K562 (cell line): ENCODE measurements around the gene EVI5L. TPM values are rescaled to one million over a fixed set of nuclear protein-coding genes. Genes with fewer than 3 reads are reported as not detected.

Source experiments
- ATAC-seq: fragments of 200-7000 bp; cut with Tn5 transposase; 3 replicates; pipeline ENCODE4 v1.9.1; 2020; ENCODE audit warnings: moderate library complexity
- BruUV-seq: library from RNA; stranded (reverse); fragments of 400-500 nt; replicated peaks from 2 replicates; lab custom pipeline; 2021; lab: Mats Ljungman, UMichigan
- CTCF ChIA-PET: fragments of 300-600 bp; formaldehyde crosslinking; extraction: SDS; loops from one replicate; lab custom pipeline; 2021; ENCODE audit warnings: low intra/inter-chr PET ratio; lab: Yijun Ruan, JAX
- POLR2A ChIA-PET: fragments of 300-600, 350-650 bp; sonication (Branson Sonifier 250); formaldehyde crosslinking; extraction: SDS; loops from one replicate; lab custom pipeline; 2021; ENCODE audit warnings: antibody characterized with exemption, inconsistent platforms; lab: Yijun Ruan, JAX
- DNase-seq, 4 experiments: peaks; one replicate each; pipeline versions ENCODE4 v3.0.0 to v3.0.0-alpha.2; 2011 to 2018; ENCODE audit warnings: low spot score in 3 of 4, mixed read lengths in 3 of 4; ENCODE audit errors: extremely low read depth in 1 of 4
- FAIRE-seq: peaks from 2 replicates; lab custom pipeline; 2011; peaks lifted over from hg19 to GRCh38; lab: Jason Lieb, UNC
- H2AFZ ChIP-seq: 2 replicates; pipeline ENCODE4 v1.6.0; 2011; ENCODE audit warnings: low read depth, low read length, control low read depth, inconsistent platforms
- H3K27ac ChIP-seq: fragments of 200-600 bp; 3 replicates; pipeline ENCODE4 v1.8.0; 2011; ENCODE audit warnings: low read depth, mild to moderate bottlenecking, control low read depth, inconsistent platforms, low read length, moderate library complexity, mixed read lengths; ENCODE audit errors: extremely low read depth
- H3K27me3 ChIP-seq, 2 experiments: fragments of 300-600 bp in 1 of 2; 2 replicates in 1 of 2; 3 replicates in 1 of 2; pipeline versions ENCODE4 v1.6.0 to v1.8.0; 2011; ENCODE audit warnings: inconsistent platforms in 2 of 2, low read length in 2 of 2, mild to moderate bottlenecking in 1 of 2, mixed read lengths in 1 of 2, moderate library complexity in 1 of 2; ENCODE audit not compliant: control insufficient read depth in 2 of 2, insufficient read depth in 2 of 2
- H3K36me3 ChIP-seq: fragments of 300-600 bp; 3 replicates; pipeline ENCODE4 v1.8.0; 2011; ENCODE audit warnings: mild to moderate bottlenecking, low read length, inconsistent platforms; ENCODE audit not compliant: control insufficient read depth, insufficient read depth
- H3K4me1 ChIP-seq, 2 experiments: fragments of 200-600 bp in 1 of 2; replicated peaks in 1 of 2; 2 replicates in 1 of 2; 3 replicates in 1 of 2; pipeline versions ENCODE4 v1.5.1 to v1.8.0; 2011; ENCODE audit warnings: inconsistent platforms in 2 of 2, low read length in 2 of 2, mild to moderate bottlenecking in 1 of 2, mixed read lengths in 1 of 2, moderate library complexity in 1 of 2; ENCODE audit not compliant: control insufficient read depth in 2 of 2, insufficient read depth in 2 of 2
- H3K4me2 ChIP-seq: 2 replicates; pipeline ENCODE4 v1.6.1; 2011; ENCODE audit warnings: low read length, control low read depth, inconsistent platforms, mixed read lengths; ENCODE audit not compliant: insufficient read depth
- H3K4me3 ChIP-seq: fragments of 200-600 bp; sonication (generic), shearing (Covaris generic); 2 replicates; pipeline ENCODE4 v1.5.1; 2016; ENCODE audit warnings: control low read depth, inconsistent platforms
- H3K79me2 ChIP-seq: fragments of 200-600 bp; 3 replicates; pipeline ENCODE4 v1.8.0; 2011; ENCODE audit warnings: low read length, inconsistent platforms; ENCODE audit not compliant: control insufficient read depth, insufficient read depth
- H3K9ac ChIP-seq, 2 experiments: 2 replicates each; pipeline versions ENCODE4 v1.6.0 to v1.6.1; 2011; ENCODE audit warnings: low read depth in 2 of 2, low read length in 2 of 2, control low read depth in 1 of 2, inconsistent platforms in 1 of 2, mild to moderate bottlenecking in 1 of 2, mixed read lengths in 1 of 2; ENCODE audit not compliant: insufficient read depth in 1 of 2
- H3K9me1 ChIP-seq: one replicate; pipeline ENCODE4 v1.6.0; 2011; ENCODE audit warnings: inconsistent platforms, mild to moderate bottlenecking, low read length, moderate library complexity; ENCODE audit not compliant: control insufficient read depth, insufficient read depth
- H3K9me3 ChIP-seq: replicated peaks from 2 replicates; pipeline ENCODE4 v1.5.1; 2011; ENCODE audit warnings: low read depth, low read length, inconsistent platforms; ENCODE audit not compliant: control insufficient read depth, insufficient read depth
- H4K20me1 ChIP-seq: replicated peaks from 2 replicates; pipeline ENCODE4 v1.6.1; 2011; ENCODE audit warnings: low read length, inconsistent platforms, mixed read lengths; ENCODE audit not compliant: control insufficient read depth, insufficient read depth
- BCOR ChIP-seq: fragments of 450-650 bp; IDR thresholded peaks from 2 replicates; pipeline ENCODE4 v1.6.1; 2016
- BHLHE40 ChIP-seq: IDR thresholded peaks from 2 replicates; pipeline ENCODE4 v1.6.1; 2011; ENCODE audit warnings: low read length, improper control_type of control experiment
- CBFA2T3 ChIP-seq: fragments of 450-650 bp; IDR thresholded peaks from 2 replicates; pipeline ENCODE4 v1.6.1; 2017
- CBX1 ChIP-seq: sonication (generic); IDR thresholded peaks from 2 replicates; pipeline ENCODE4 v1.6.1; 2016; ENCODE audit warnings: antibody characterized with exemption, low read depth, mild to moderate bottlenecking
- ELF4 ChIP-seq: fragments of 450-650 bp; formaldehyde crosslinking; IDR thresholded peaks from 2 replicates; pipeline ENCODE4 v1.4.0; 2022; ENCODE audit warnings: missing genetic modification characterization
- HEY1 ChIP-seq: fragments of 250-450 bp; sonication (Bioruptor Pico); IDR thresholded peaks from 2 replicates; pipeline ENCODE4 v1.5.0; 2020; ENCODE audit warnings: mild to moderate bottlenecking, moderate library complexity, borderline replicate concordance
- JUND ChIP-seq, 2 experiments: IDR thresholded peaks; 2 replicates in 1 of 2; 3 replicates in 1 of 2; pipeline ENCODE4 v1.6.1; 2011; ENCODE audit warnings: borderline replicate concordance in 2 of 2, low read depth in 2 of 2, low read length in 2 of 2, improper control_type of control experiment in 1 of 2, missing biosample characterization in 1 of 2, missing genetic modification characterization in 1 of 2, missing genetic modification reagents in 1 of 2
- L3MBTL2 ChIP-seq: fragments of 450-650 bp; IDR thresholded peaks from 2 replicates; pipeline ENCODE4 v1.6.1; 2016; ENCODE audit warnings: mild to moderate bottlenecking, moderate library complexity
- MAX ChIP-seq: sonication (generic); formaldehyde crosslinking; IDR thresholded peaks from 2 replicates; pipeline ENCODE4 v1.9.0; 2022; ENCODE audit warnings: mild to moderate bottlenecking, missing genetic modification reagents
- MBD2 ChIP-seq: sonication (generic); IDR thresholded peaks from 2 replicates; pipeline ENCODE4 v1.6.1; 2016; ENCODE audit warnings: low read depth, borderline replicate concordance
- POLR2A ChIP-seq: fragments of 450-650 bp; conservative IDR thresholded peaks from 2 replicates; pipeline ENCODE4 v1.6.1; 2016
- SETDB1 ChIP-seq: IDR thresholded peaks from one replicate; pipeline ENCODE4 v1.6.1; 2012; ENCODE audit warnings: low read length, control low read depth, inconsistent platforms
- SMC3 ChIP-seq: conservative IDR thresholded peaks from 2 replicates; pipeline ENCODE4 v1.6.1; 2011; ENCODE audit warnings: low read depth, low read length, improper control_type of control experiment; ENCODE audit not compliant: insufficient read depth
- SREBF1 ChIP-seq: fragments of 150-350 bp; IDR thresholded peaks from 2 replicates; pipeline ENCODE4 v1.6.1; 2014; ENCODE audit warnings: antibody characterized with exemption, low read depth, low read length, borderline replicate concordance
- TCF3 ChIP-seq: sonication (generic); formaldehyde crosslinking; IDR thresholded peaks from 2 replicates; pipeline ENCODE4 v1.4.0; 2020; ENCODE audit warnings: mild to moderate bottlenecking, missing genetic modification reagents
- TEAD1 ChIP-seq, 2 experiments: fragments of 450-650 bp in 1 of 2; sonication (generic) in 1 of 2; formaldehyde crosslinking; IDR thresholded peaks; 2 replicates each; pipeline versions ENCODE4 v1.4.0 to v1.8.0; 2020 to 2022; ENCODE audit warnings: mild to moderate bottlenecking in 2 of 2, missing genetic modification reagents in 1 of 2
- TEAD4 ChIP-seq, 2 experiments: sonication (generic) in 1 of 2; formaldehyde crosslinking in 1 of 2; IDR thresholded peaks; 2 replicates each; pipeline versions ENCODE4 v1.6.1 to v1.8.0; 2012 to 2022; ENCODE audit warnings: borderline replicate concordance in 1 of 2, inconsistent platforms in 1 of 2, low read length in 1 of 2, mild to moderate bottlenecking in 1 of 2, missing genetic modification reagents in 1 of 2
- ZBTB7A ChIP-seq: IDR thresholded peaks from 2 replicates; pipeline ENCODE4 v1.6.1; 2011; ENCODE audit warnings: low read depth, mild to moderate bottlenecking, low read length, moderate library complexity, borderline replicate concordance; ENCODE audit not compliant: control insufficient read depth
- ZNF146 ChIP-seq: IDR thresholded peaks from one replicate; pipeline ENCODE4 v1.6.1; 2018; ENCODE audit warnings: missing compliant biosample characterization; ENCODE audit not compliant: unreplicated experiment
- WGBS: fragments of 100-300 bp; shearing (Covaris generic); methylation state at CpG from one replicate; pipeline ENCODE4 v1.1.6; 2016; ENCODE audit warnings: low coverage, mixed read lengths; ENCODE audit not compliant: insufficient coverage; ENCODE audit errors: missing lambda C conversion rate; 5-methylcytosine and 5-hydroxymethylcytosine counted together
- in situ Hi-C: fragments of 300-500 bp; cut with MboI; formaldehyde crosslinking; loops from 4 replicates; pipeline ENCODE4 v1.15.0; 2018; ENCODE audit warnings: inconsistent platforms, mixed read lengths
- intact Hi-C: fragments of 100-400 bp; cut with micrococcal nuclease; formaldehyde crosslinking; loops from 2 replicates; pipeline ENCODE4 v1.14.2; 2022
- polyA plus RNA-seq, 8 experiments: library from polyadenylated mRNA; depleted of rRNA in 4 of 8; stranded (reverse) in 5 of 8; unstranded in 3 of 8; fragments of >200 nt; fragmentation: Nextera tagmentation in 2 of 8; fragmentation: Illumina TruSeq in 1 of 8; extraction: Ambion mirVana in 2 of 8; extraction: Trizol in 1 of 8; gene quantifications; 2 replicates each; pipeline versions ENCODE4 v1.2.1 to v1.2.3, GENCODE V29; 2011 to 2014; ENCODE audit warnings: inconsistent platforms in 1 of 8, missing spikeins in 1 of 8
- total RNA-seq, 7 experiments: library from RNA; depleted of rRNA in 6 of 7; stranded (reverse); fragments of >200 nt in 6 of 7; fragmentation: Illumina TruSeq in 2 of 7; extraction: Trizol in 2 of 7; gene quantifications; 2 replicates each; pipeline versions ENCODE4 v1.2.1 to v1.2.3, GENCODE V29; 2011 to 2021; ENCODE audit warnings: low replicate concordance in 1 of 7
- TF ChIP-seq, protein P1 (sequence below): sonication (generic); formaldehyde crosslinking; IDR thresholded peaks from 2 replicates; pipeline ENCODE4 v1.8.0; 2022; ENCODE audit warnings: missing genetic modification reagents, mild to moderate bottlenecking, moderate library complexity, borderline replicate concordance

EVI5L gene
- total and polyA plus RNA-seq, 9 of the 15 experiments (the other 6 are each of a cell fraction or from before 2014, with no cell fraction given): 0.69 to 1.8 (median 1.2) TPM; not detected in 2

GRCh38 chr19:7867092-7867844, 37.2 kb downstream of the EVI5L start (continued):
- TF ChIP-seq ZNF146: no peak
- no peak for TF ChIP-seq SREBF1

DNA sequence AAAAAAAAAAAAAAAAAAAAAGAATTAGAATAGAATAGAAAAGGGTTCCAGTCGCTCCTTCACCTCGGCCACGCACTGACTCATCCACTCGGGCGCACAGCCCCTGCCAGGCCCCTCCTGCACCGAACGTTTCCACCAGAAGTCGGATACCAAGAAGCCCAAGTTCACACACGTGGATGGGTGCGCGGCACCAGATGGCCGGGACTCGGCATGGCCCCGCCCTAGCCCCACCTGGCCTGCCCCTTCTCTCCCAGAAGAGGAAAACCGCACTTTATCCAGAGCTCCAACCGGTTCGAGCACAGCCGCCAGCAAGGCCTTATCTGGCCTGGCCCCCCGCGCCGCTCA, 38.3 kb downstream of the EVI5L start:
- no TSS peak for BruUV-seq
- Histone ChIP-seq H3K9me1 (no peaks in the 10 kb centered on the region), H3K4me2 (peak overlapping the region; percentile 83), H4K20me1 (peaks cover 13% of the 10 kb centered on the region), H3K36me3 (no peaks in the 10 kb centered on the region), H3K27ac (peak overlapping the region; percentile 71; the same call in 2 of the 3 replicates), H3K9me3 (no peaks in the 10 kb centered on the region), H3K4me1 (peaks cover 15 to 89% of the 10 kb centered on the region in 2 experiments; a peak in 4 of 5 replicates), H3K9ac (peak overlapping the region in 1 of 2 experiments; percentile 88; a peak in 3 of 4 replicates), H3K4me3 (peak overlapping the region; percentile 75), H3K79me2 (no peaks in the 10 kb centered on the region), H2AFZ (peak overlapping the region; percentile 99), H3K27me3 (no peaks in the 10 kb centered on the region; a peak in 1 of 5 replicates)
- ChIA-PET POLR2A (interaction anchor here (0.6 to 2.0 kb wide), 9 partner anchors 10 to 528 kb away, joined by 3 to 16 read pairs (median 5); partner anchors contain the start of genes MAP2K7 and SNAPC2), CTCF (interaction anchor here (1.2 kb wide), 1 partner anchor 16 kb away, joined by 3 read pairs; no protein-coding TSS in a partner anchor)
- DNase-seq: peak in 2 of 4 experiments; percentile 45 to 47
- intact Hi-C loops: no loop called here
- no peak; the same call in 2 of the 3 replicates for ATAC-seq
- 2% methylated on average over 17 of the region's 21 CpGs for WGBS
- in situ Hi-C loops: no loop called here
- no peak for FAIRE-seq
- TF ChIP-seq HEY1 (CRISPR knock-in tag) (no peak), L3MBTL2 (peak; percentile 7; the same call in 1 of the 2 replicates), SMC3 (0 out of 2 replicates have a peak, but pooled peaks have one; percentile 4), TCF3 (CRISPR knock-in tag) (peak; percentile 68), MBD2 (0 out of 2 replicates have a peak, but pooled peaks have one; percentile 18), ZBTB7A (peak; percentile 86; the same call in 1 of the 2 replicates), BHLHE40 (0 out of 2 replicates have a peak, but pooled peaks have one; percentile 11), JUND (IDR thresholded peaks at IDR 0.05; ENCODE audit: borderline replicate concordance, low read depth, low read length) (0 out of 2 replicates have a peak, but pooled peaks have one; percentile 10), JUND (tag; IDR thresholded peaks at IDR 0.05; ENCODE audit: borderline replicate concordance, low read depth, low read length) (peak; percentile 8; the same call in 1 of the 3 replicates), CBFA2T3 (peak; percentile 72), SETDB1 (no peak), MAX (CRISPR knock-in tag) (peak; percentile 84), TEAD4 (IDR thresholded peaks at IDR 0.05; ENCODE audit: low read length) (peak; percentile 28; the same call in 1 of the 2 replicates), TEAD4 (CRISPR knock-in tag; IDR thresholded peaks at IDR 0.05; ENCODE audit: borderline replicate concordance) (no peak), CBX1 (0 out of 2 replicates have a peak, but pooled peaks have one; percentile 10), BCOR (peak; percentile 25; the same call in 1 of the 2 replicates), TEAD1 (CRISPR knock-in tag; IDR thresholded peaks at IDR 0.05) (peak in 1 of 2 experiments; percentile 70; a peak in 1 of 4 replicates), ELF4 (CRISPR knock-in tag) (no peak), POLR2A (0 out of 2 replicates have a peak, but pooled peaks have one; percentile 40)
- TF ChIP-seq, protein P1, sequence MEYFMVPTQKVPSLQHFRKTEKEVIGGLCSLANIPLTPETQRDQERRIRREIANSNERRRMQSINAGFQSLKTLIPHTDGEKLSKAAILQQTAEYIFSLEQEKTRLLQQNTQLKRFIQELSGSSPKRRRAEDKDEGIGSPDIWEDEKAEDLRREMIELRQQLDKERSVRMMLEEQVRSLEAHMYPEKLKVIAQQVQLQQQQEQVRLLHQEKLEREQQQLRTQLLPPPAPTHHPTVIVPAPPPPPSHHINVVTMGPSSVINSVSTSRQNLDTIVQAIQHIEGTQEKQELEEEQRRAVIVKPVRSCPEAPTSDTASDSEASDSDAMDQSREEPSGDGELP (CRISPR knock-in tag): peak; percentile 77
